Right lobe of liver (tissue), 6 donors: Measurements from ENCODE around the gene ALPK1. TPM values are rescaled to one million over a fixed set of nuclear protein-coding genes. Genes with fewer than 3 reads are reported as not detected.
"Not testable (repeated sequence)": the region's sequence is repeated elsewhere in the genome, so short reads cannot be mapped to it uniquely, and the experiment has no call there.

Experiments
- ATAC-seq, 4 donors: fragments of 200-7000 bp; cut with Tn5 transposase; one replicate each; pipeline ENCODE4 v1.9.1; 2020; ENCODE audit warnings: mild to moderate bottlenecking in 4 of 4, moderate library complexity in 4 of 4
- DNase-seq, 3 donors: peaks; one replicate each; pipeline ENCODE4 v3.0.0-alpha.2; 2020
- H3K27ac ChIP-seq, 3 donors: fragments of 200-600 bp; one replicate each; pipeline ENCODE4 v1.8.0; 2022
- H3K27me3 ChIP-seq, 2 donors: fragments of 200-600 bp; one replicate each; pipeline ENCODE4 v1.8.0; 2022
- H3K36me3 ChIP-seq, 4 donors: fragments of 200-600 bp; sonication (generic) in 1 of 4; one replicate each; pipeline versions ENCODE4 v1.5.1 to v1.8.0; 2017 to 2022; ENCODE audit warnings: control low read depth in 1 of 4
- H3K4me1 ChIP-seq, 4 donors: fragments of 200-600 bp; sonication (generic) in 1 of 4; one replicate each; pipeline versions ENCODE4 v1.5.1 to v1.8.0; 2017 to 2022; ENCODE audit warnings: control low read depth in 1 of 4
- H3K4me3 ChIP-seq, 3 donors: fragments of 200-600 bp; one replicate each; pipeline ENCODE4 v1.8.0; 2022
- H3K9me3 ChIP-seq, 4 donors: fragments of 200-600 bp; sonication (generic) in 1 of 4; one replicate each; pipeline versions ENCODE4 v1.5.1 to v1.8.0; 2017 to 2022; ENCODE audit warnings: control low read depth in 1 of 4
- CTCF ChIP-seq, 4 donors: fragments of 200-600 bp in 3 of 4; fragments of 450-650 bp in 1 of 4; IDR thresholded peaks; one replicate each; pipeline versions ENCODE4 v1.5.1 to v1.8.0; 2016 to 2022; ENCODE audit warnings: antibody characterized with exemption in 4 of 4, mild to moderate bottlenecking in 2 of 4
- POLR2A ChIP-seq: fragments of 450-650 bp; IDR thresholded peaks from one replicate; pipeline ENCODE4 v1.6.1; 2017; ENCODE audit warnings: antibody characterized with exemption, mild to moderate bottlenecking
- WGBS: methylation state at CpG from one replicate; pipeline ENCODE4 v1.1.6; 2018; ENCODE audit warnings: low coverage, low lambda C conversion rate; ENCODE audit not compliant: insufficient coverage; ENCODE audit errors: missing lambda C conversion rate; 5-methylcytosine and 5-hydroxymethylcytosine counted together
- intact Hi-C, 2 donors: fragments of 100-400 bp; cut with DNase I; formaldehyde crosslinking; loops; one replicate each; pipeline versions ENCODE4 v1.11.2 to v1.14.1; 2022
- total RNA-seq, 6 experiments: library from RNA; depleted of rRNA in 2 of 6; stranded (reverse); fragments of >200 nt in 2 of 6; fragmentation: NEBNext Ultra II Directional in 3 of 6; extraction: Animal tissue kit (Norgen Biotek cat#: 25700) in 3 of 6; gene quantifications; one replicate each; pipeline versions ENCODE4 v1.1.0 to v1.2.4, GENCODE V29; 2016 to 2023
- donor health status: DM: no; HTN: yes; CAD: no.
- donor health status: DM: no; HTN: no; CAD: no.
- donor health status: DM: no; HTN: no; CAD: no.
- donor health status: DM: no; HTN: yes; CAD: no.
- donor health status: DM: no; HTN: yes; CAD: no.

Gene ALPK1
- total RNA-seq, 6 experiments from 2014 or later = 5.6 to 20.6 (median 9.9) TPM

- no peaks in the 10 kb centered on the region for H3K36me3 ChIP-seq
- H3K4me1 ChIP-seq = no peaks in the 10 kb centered on the region
- WGBS = 59% methylated on average over 3 of the region's 4 CpGs
- DNase-seq (no peak), ATAC-seq (no peak)
- no peak overlapping the region for H3K27ac ChIP-seq
- intact Hi-C loops = no loop called here
- no peak overlapping the region for H3K4me3 ChIP-seq
- H3K9me3 ChIP-seq = peaks cover 0 to 3% (median 0%) of the 10 kb centered on the region in 4 donors
- H3K27me3 ChIP-seq = no peaks in the 10 kb centered on the region
- TF ChIP-seq POLR2A = no peak
- no peak for TF ChIP-seq CTCF (IDR thresholded peaks at IDR 0.05)
Measured at GRCh38 chr4:112451831-112452230, 154.7 kb downstream of the ALPK1 start.

GRCh38 chr4:112453321-112453720 is 156.2 kb downstream of the ALPK1 start:
- peaks cover 0 to 3% (median 0%) of the 10 kb centered on the region in 4 donors for H3K9me3 ChIP-seq
- TF ChIP-seq POLR2A = no peak
- no peak for TF ChIP-seq CTCF (IDR thresholded peaks at IDR 0.05)
- 26% methylated on average over 2 of the region's 2 CpGs for WGBS
- no peak overlapping the region for H3K27ac ChIP-seq
- DNase-seq (no peak), ATAC-seq (no peak)
- H3K4me1 ChIP-seq = no peaks in the 10 kb centered on the region
- intact Hi-C loops = no loop called here
- no peaks in the 10 kb centered on the region for H3K27me3 ChIP-seq
- no peaks in the 10 kb centered on the region for H3K36me3 ChIP-seq
- H3K4me3 ChIP-seq = no peak overlapping the region

GRCh38 chr4:112472318-112472717 is 175.1 kb downstream of the ALPK1 start:
- Histone ChIP-seq H3K4me3 (no peak overlapping the region), H3K36me3 (no peaks in the 10 kb centered on the region), H3K9me3 (no peaks in the 10 kb centered on the region), H3K27me3 (no peaks in the 10 kb centered on the region), H3K27ac (no peak overlapping the region), H3K4me1 (no peaks in the 10 kb centered on the region)
- intact Hi-C loops = no loop called here
- TF ChIP-seq POLR2A (no peak), CTCF (IDR thresholded peaks at IDR 0.05) (no peak)
- ATAC-seq (no peak), DNase-seq (no peak)

GRCh38 chr4:112473985-112474384 is 176.8 kb downstream of the ALPK1 start:
- Histone ChIP-seq H3K4me3 (no peak overlapping the region), H3K4me1 (no peaks in the 10 kb centered on the region), H3K27ac (no peak overlapping the region), H3K36me3 (no peaks in the 10 kb centered on the region), H3K27me3 (no peaks in the 10 kb centered on the region), H3K9me3 (no peaks in the 10 kb centered on the region)
- intact Hi-C loops = no loop called here
- 84% methylated on average over 2 of the region's 2 CpGs for WGBS
- DNase-seq = no peak
- TF ChIP-seq POLR2A = no peak
- TF ChIP-seq CTCF (IDR thresholded peaks at IDR 0.05) = no peak
- ATAC-seq = no peak

- no peak for TF ChIP-seq POLR2A
- TF ChIP-seq CTCF (IDR thresholded peaks at IDR 0.05) = no peak
- H3K9me3 ChIP-seq = no peaks in the 10 kb centered on the region
- no peak overlapping the region for H3K4me3 ChIP-seq
- 65% methylated on average over 5 of the region's 5 CpGs for WGBS
- ATAC-seq (no peak), DNase-seq (no peak)
- no peaks in the 10 kb centered on the region for H3K4me1 ChIP-seq
- no peaks in the 10 kb centered on the region for H3K27me3 ChIP-seq
- intact Hi-C loops = no loop called here
- no peaks in the 10 kb centered on the region for H3K36me3 ChIP-seq
- H3K27ac ChIP-seq = no peak overlapping the region
Measured at GRCh38 chr4:112485930-112486329, 188.8 kb downstream of the ALPK1 start.

GRCh38 chr4:112490808-112491207 is 193.6 kb downstream of the ALPK1 start:
- H3K4me3 ChIP-seq, ATAC-seq, H3K9me3 ChIP-seq, H3K27me3 ChIP-seq, H3K27ac ChIP-seq, intact Hi-C loops, H3K36me3 ChIP-seq, DNase-seq, H3K4me1 ChIP-seq: not testable (repeated sequence)
- 72% methylated on average over 2 of the region's 3 CpGs for WGBS
